ENCODE data around the gene EVX1.

EVX1 gene

DNA sequence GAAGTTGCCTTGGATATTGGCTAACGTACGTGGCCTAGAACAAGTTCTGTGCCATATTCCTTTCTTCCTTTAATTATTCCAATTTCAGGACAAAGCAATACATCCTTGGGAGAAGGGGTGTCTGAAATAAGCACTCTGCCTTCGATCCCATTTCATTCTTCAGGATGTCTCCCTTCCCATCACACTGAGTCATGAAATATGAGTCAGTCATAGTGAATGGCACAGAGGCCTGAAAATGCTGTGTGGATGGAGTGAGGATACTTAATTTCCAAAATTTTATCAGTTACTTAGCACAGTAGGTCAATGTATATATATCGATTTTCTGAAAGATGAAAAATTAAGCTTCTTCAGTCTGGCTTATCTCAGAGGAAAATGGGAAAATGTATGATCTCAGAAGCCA is 19.5 kb downstream of the EVX1 start:
- Histone ChIP-seq H3K4me3 (ENCODE audit: low read depth, low read length) (no peak overlapping the region), H3K9ac (ENCODE audit: low read length) (no peak overlapping the region), H3K27ac (ENCODE audit: low read depth, low read length) (no peak overlapping the region), H3K27me3 (ENCODE audit: control insufficient read depth, insufficient read depth, low read length) (peaks cover 10% of the 10 kb centered on the region; the same call in 1 of the 2 replicates), H3K4me1 (ENCODE audit: control insufficient read depth, insufficient read depth, low read length) (peaks cover 4% of the 10 kb centered on the region; the same call in 1 of the 2 replicates), H3K9me3 (ENCODE audit: control insufficient read depth, insufficient read depth, low read depth, low read length) (no peaks in the 10 kb centered on the region), H3K36me3 (ENCODE audit: control insufficient read depth, insufficient read depth, low read length) (no peaks in the 10 kb centered on the region)

DNA sequence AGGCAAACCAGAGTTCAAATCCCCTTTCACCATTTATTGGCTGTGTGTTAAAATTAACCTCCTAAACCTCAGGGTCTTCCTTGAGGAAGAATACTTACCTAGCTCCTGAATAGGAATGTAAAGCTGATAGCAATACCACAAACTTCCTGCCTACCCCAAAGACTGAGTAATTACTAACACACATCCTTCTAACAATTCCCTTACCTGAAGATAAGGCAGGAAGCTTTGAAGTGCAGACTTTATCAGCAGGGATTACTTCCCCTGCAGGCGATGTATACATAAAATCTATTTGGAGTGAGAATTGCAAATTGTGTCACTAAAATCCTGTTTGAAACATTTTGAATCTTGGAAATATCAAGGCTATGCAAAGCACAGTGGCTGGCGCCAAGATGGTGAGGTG is 21.2 kb downstream of the EVX1 start:
- H3K9ac ChIP-seq (ENCODE audit: low read length) = no peak overlapping the region
- H3K27ac ChIP-seq (ENCODE audit: low read depth, low read length) = no peak overlapping the region
- no peaks in the 10 kb centered on the region for H3K36me3 ChIP-seq (ENCODE audit: control insufficient read depth, insufficient read depth, low read length)

DNA sequence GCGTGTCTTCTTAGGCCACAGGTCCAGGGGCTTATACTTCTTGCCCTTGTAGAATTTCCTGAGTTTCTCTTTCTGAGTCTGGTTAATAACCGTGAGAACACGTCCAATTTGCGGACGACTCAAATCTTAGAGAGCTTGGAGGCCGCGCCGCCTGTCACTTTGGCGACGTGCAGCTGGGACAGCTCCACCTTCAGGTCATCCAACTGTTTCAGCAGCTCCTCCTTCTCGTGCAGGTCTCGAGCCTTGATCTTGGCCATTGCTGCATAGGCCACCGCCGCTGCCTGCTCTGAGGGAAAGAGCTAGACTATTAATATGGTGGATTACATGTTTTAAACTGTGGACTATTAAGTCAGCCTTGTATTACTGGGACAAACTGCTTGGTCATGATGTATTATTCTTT is 26.9 kb downstream of the EVX1 start:
- no peaks in the 10 kb centered on the region for H3K36me3 ChIP-seq (ENCODE audit: control insufficient read depth, insufficient read depth, low read length)
- no peak overlapping the region for H3K4me3 ChIP-seq (ENCODE audit: low read depth, low read length)
- no peaks in the 10 kb centered on the region for H3K27me3 ChIP-seq (ENCODE audit: control insufficient read depth, insufficient read depth, low read length)
- H3K27ac ChIP-seq (ENCODE audit: low read depth, low read length) = no peak overlapping the region
- H3K9ac ChIP-seq (ENCODE audit: low read length) = no peak overlapping the region
- peaks cover 5% of the 10 kb centered on the region; the same call in 1 of the 2 replicates for H3K9me3 ChIP-seq (ENCODE audit: control insufficient read depth, insufficient read depth, low read depth, low read length)
- 0 out of 2 replicates have a peak, but pooled peaks cover 2% of the 10 kb centered on the region for H3K4me1 ChIP-seq (ENCODE audit: control insufficient read depth, insufficient read depth, low read length)

More for the DNA sequence above, 21.2 kb downstream of the EVX1 start:
- Histone ChIP-seq H3K27me3 (ENCODE audit: control insufficient read depth, insufficient read depth, low read length) (peaks cover 2% of the 10 kb centered on the region; the same call in 1 of the 2 replicates), H3K4me3 (ENCODE audit: low read depth, low read length) (no peak overlapping the region), H3K9me3 (ENCODE audit: control insufficient read depth, insufficient read depth, low read depth, low read length) (no peaks in the 10 kb centered on the region), H3K4me1 (ENCODE audit: control insufficient read depth, insufficient read depth, low read length) (no peaks in the 10 kb centered on the region; the same call in 1 of the 2 replicates)

DNA sequence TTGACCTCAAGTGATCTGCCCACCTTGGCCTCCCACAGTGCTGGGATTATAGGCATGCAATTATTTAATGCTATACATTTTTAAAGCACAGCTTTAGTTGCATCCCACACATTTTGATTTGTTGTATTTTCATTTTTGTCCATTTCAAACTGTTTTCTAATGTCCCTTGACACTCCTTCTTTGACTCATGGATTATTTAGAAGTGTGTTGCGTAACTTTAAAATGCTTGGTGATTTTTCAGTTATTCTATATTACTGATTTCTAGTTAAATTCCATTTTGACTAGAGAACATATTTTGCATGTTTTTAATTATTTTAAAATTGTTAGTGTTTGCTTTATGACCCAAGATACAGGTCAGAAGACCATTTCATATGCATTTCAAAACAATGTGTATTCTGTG is 28.8 kb downstream of the EVX1 start:
- H3K27me3 ChIP-seq (ENCODE audit: control insufficient read depth, insufficient read depth, low read length) = no peaks in the 10 kb centered on the region
- 0 out of 2 replicates have a peak, but pooled peaks cover 2% of the 10 kb centered on the region for H3K4me1 ChIP-seq (ENCODE audit: control insufficient read depth, insufficient read depth, low read length)
- no peaks in the 10 kb centered on the region for H3K36me3 ChIP-seq (ENCODE audit: control insufficient read depth, insufficient read depth, low read length)
- no peak overlapping the region for H3K4me3 ChIP-seq (ENCODE audit: low read depth, low read length)
- H3K27ac ChIP-seq (ENCODE audit: low read depth, low read length) = no peak overlapping the region
- no peak overlapping the region for H3K9ac ChIP-seq (ENCODE audit: low read length)
- peaks cover 5% of the 10 kb centered on the region; the same call in 1 of the 2 replicates for H3K9me3 ChIP-seq (ENCODE audit: control insufficient read depth, insufficient read depth, low read depth, low read length)

DNA sequence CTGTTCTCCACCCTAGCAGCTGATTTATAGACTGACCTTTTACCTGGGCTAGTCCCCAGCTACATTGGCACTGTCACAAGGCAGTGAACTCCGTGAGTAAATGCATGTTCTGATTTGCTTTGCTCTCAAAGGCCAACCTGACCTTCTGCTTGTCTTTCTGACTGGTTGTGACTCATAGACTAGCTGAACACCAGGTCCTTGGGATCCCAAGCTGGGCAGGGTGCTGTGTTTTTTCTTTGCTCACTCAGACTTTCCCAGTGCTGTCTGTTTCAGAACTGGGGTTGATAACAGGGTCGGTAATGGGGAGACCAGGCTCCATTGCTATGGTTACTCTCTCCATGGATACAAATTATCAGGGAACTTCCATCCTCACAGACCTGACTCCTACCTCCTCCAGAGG is 35.0 kb downstream of the EVX1 start:
- 0 out of 2 replicates have a peak, but pooled peaks cover 2% of the 10 kb centered on the region for H3K4me1 ChIP-seq (ENCODE audit: control insufficient read depth, insufficient read depth, low read length)
- no peaks in the 10 kb centered on the region for H3K9me3 ChIP-seq (ENCODE audit: control insufficient read depth, insufficient read depth, low read depth, low read length)
- H3K36me3 ChIP-seq (ENCODE audit: control insufficient read depth, insufficient read depth, low read length) = no peaks in the 10 kb centered on the region
- H3K27me3 ChIP-seq (ENCODE audit: control insufficient read depth, insufficient read depth, low read length) = no peaks in the 10 kb centered on the region
- H3K27ac ChIP-seq (ENCODE audit: low read depth, low read length) = no peak overlapping the region
- H3K9ac ChIP-seq (ENCODE audit: low read length) = no peak overlapping the region
- no peak overlapping the region for H3K4me3 ChIP-seq (ENCODE audit: low read depth, low read length)

DNA sequence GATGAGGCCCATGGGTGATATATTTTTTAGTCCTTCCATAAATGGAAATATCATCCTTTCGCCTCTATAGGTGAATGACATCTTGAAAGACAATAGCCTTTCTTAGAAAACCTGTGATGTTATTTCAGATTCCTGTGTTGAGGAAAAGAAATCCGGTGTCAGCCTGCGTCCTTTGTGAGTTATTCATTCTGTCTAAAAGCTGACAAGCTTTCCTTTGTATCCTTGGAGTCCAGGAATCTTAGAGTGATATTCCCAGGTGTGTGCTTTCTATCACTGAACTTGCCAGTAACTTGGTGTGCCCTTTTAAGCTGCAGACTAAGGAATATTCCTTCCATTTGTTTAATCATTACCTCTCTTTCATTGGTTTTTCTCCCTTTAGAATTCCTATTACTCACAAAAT is 41.0 kb downstream of the EVX1 start:
- Histone ChIP-seq H3K36me3 (ENCODE audit: control insufficient read depth, insufficient read depth, low read length) (no peaks in the 10 kb centered on the region), H3K4me1 (ENCODE audit: control insufficient read depth, insufficient read depth, low read length) (no peaks in the 10 kb centered on the region), H3K9ac (ENCODE audit: low read length) (no peak overlapping the region), H3K27ac (ENCODE audit: low read depth, low read length) (no peak overlapping the region), H3K4me3 (ENCODE audit: low read depth, low read length) (no peak overlapping the region), H3K27me3 (ENCODE audit: control insufficient read depth, insufficient read depth, low read length) (no peaks in the 10 kb centered on the region), H3K9me3 (ENCODE audit: control insufficient read depth, insufficient read depth, low read depth, low read length) (no peaks in the 10 kb centered on the region)

DNA sequence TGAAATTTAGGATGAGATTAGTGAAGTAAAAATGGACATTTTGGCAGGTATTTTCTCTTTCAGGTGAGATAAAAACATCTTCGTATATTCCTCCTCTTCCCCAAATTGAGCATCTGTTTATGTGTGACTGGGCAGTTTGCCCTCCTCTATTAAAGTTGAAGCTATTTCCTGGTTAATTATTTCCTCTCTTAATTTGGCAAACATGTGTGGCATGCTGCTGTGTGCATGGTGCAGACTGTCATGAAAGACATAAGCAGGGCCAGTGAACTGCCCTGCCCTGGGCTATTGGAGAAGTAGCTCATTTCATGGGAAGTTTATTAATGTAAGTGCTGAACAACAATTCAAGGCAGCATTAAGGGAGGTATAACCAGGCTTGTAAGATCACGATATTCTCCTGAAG is 52.6 kb downstream of the EVX1 start:
- Histone ChIP-seq H3K9ac (ENCODE audit: low read length) (no peak overlapping the region), H3K36me3 (ENCODE audit: control insufficient read depth, insufficient read depth, low read length) (no peaks in the 10 kb centered on the region), H3K9me3 (ENCODE audit: control insufficient read depth, insufficient read depth, low read depth, low read length) (no peaks in the 10 kb centered on the region), H3K4me1 (ENCODE audit: control insufficient read depth, insufficient read depth, low read length) (no peaks in the 10 kb centered on the region), H3K4me3 (ENCODE audit: low read depth, low read length) (no peak overlapping the region), H3K27ac (ENCODE audit: low read depth, low read length) (no peak overlapping the region), H3K27me3 (ENCODE audit: control insufficient read depth, insufficient read depth, low read length) (no peaks in the 10 kb centered on the region)

DNA sequence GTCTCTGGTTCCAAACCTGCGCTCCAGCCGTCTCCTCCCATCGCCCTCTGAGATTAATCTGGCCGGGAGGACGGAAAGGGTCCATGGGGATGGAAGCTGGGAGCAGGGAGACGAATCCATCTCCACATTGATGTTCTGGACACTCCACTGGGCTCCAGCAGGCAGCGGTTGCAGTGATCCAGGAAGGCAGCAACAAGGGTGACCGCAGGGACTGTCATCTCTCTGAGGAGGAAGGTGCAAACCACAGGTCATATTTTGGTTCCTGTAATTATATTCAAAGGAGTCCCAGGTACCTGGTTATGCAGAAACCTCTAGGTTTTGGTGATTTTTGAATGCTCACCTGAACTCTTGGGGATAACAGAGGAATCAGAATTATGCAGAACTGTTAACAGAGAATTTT is 54.8 kb downstream of the EVX1 start:
- Histone ChIP-seq H3K4me1 (ENCODE audit: control insufficient read depth, insufficient read depth, low read length) (no peaks in the 10 kb centered on the region), H3K27me3 (ENCODE audit: control insufficient read depth, insufficient read depth, low read length) (no peaks in the 10 kb centered on the region), H3K4me3 (ENCODE audit: low read depth, low read length) (no peak overlapping the region), H3K27ac (ENCODE audit: low read depth, low read length) (no peak overlapping the region), H3K9me3 (ENCODE audit: control insufficient read depth, insufficient read depth, low read depth, low read length) (no peaks in the 10 kb centered on the region), H3K36me3 (ENCODE audit: control insufficient read depth, insufficient read depth, low read length) (no peaks in the 10 kb centered on the region), H3K9ac (ENCODE audit: low read length) (no peak overlapping the region)

Measured in HUES6 (cell line).